Astrocyte (in vitro differentiated cells and primary cell): ENCODE measurements around the gene THADA.

Experiments
- CTCF ChIP-seq: IDR thresholded peaks from 2 replicates; pipeline ENCODE4 v1.5.1; 2011; ENCODE audit warnings: low read depth, mild to moderate bottlenecking, inconsistent platforms, low read length, moderate library complexity; ENCODE audit not compliant: insufficient read depth
- EZH2 ChIP-seq: IDR thresholded peaks from 2 replicates; pipeline ENCODE4 v1.6.1; 2012; ENCODE audit warnings: mild to moderate bottlenecking, low read length, inconsistent platforms; ENCODE audit not compliant: insufficient read depth

- TF ChIP-seq CTCF = no peak
- no peak for TF ChIP-seq EZH2
Measured at GRCh38 chr2:43453179-43454170, 142.4 kb downstream of the THADA start.
